Left lung (tissue), 10 donors: ENCODE measurements around the gene TMPRSS13. TPM values are rescaled to one million over a fixed set of nuclear protein-coding genes. Genes with fewer than 3 reads are reported as not detected.

ENCODE experiments used
- ATAC-seq: fragments of 200-7000 bp; cut with Tn5 transposase; one replicate; pipeline ENCODE4 v1.9.1; 2020; ENCODE audit warnings: moderate library complexity
- DNase-seq, 4 donors: peaks; one replicate each; pipeline ENCODE4 v3.0.0-alpha.2; 2013 to 2020
- H3K27ac ChIP-seq, 2 donors: fragments of 200-600 bp; sonication (generic) in 1 of 2; one replicate each; pipeline versions ENCODE4 v1.5.0 to v1.8.0; 2020 to 2021
- H3K27me3 ChIP-seq, 2 donors: fragments of 200-600 bp; sonication (generic) in 1 of 2; one replicate each; pipeline versions ENCODE4 v1.5.0 to v1.8.0; 2020 to 2021
- H3K36me3 ChIP-seq, 2 donors: fragments of 200-600 bp; sonication (generic) in 1 of 2; one replicate each; pipeline versions ENCODE4 v1.5.0 to v1.8.0; 2020 to 2021
- H3K4me1 ChIP-seq, 2 donors: fragments of 200-600 bp; one replicate each; pipeline ENCODE4 v1.8.0; 2021
- H3K4me3 ChIP-seq, 2 donors: fragments of 200-600 bp; sonication (generic) in 1 of 2; one replicate each; pipeline versions ENCODE4 v1.5.0 to v1.8.0; 2020 to 2021; ENCODE audit warnings: mild to moderate bottlenecking in 1 of 2
- H3K9me3 ChIP-seq, 2 donors: fragments of 200-600 bp; sonication (generic) in 1 of 2; one replicate each; pipeline versions ENCODE4 v1.5.0 to v1.8.0; 2020 to 2021
- CTCF ChIP-seq, 2 donors: fragments of 200-600 bp; sonication (generic) in 1 of 2; IDR thresholded peaks; one replicate each; pipeline versions ENCODE4 v1.5.0 to v1.8.0; 2021; ENCODE audit warnings: antibody characterized with exemption in 2 of 2
- intact Hi-C, 2 donors: fragments of 100-400 bp; cut with DNase I; formaldehyde crosslinking; loops; one replicate each; pipeline versions ENCODE4 v1.11.2 to v1.14.2; 2022
- polyA plus RNA-seq, 6 donors: library from polyadenylated mRNA; unstranded; fragments of 120-200 nt; gene quantifications; one replicate each; pipeline ENCODE4 v1.2.1, GENCODE V29; 2013; ENCODE audit not compliant: insufficient read length in 6 of 6
- total RNA-seq, 2 donors: library from RNA; stranded (reverse); fragmentation: NEBNext Ultra II Directional; extraction: Animal tissue kit (Norgen Biotek cat#: 25700); gene quantifications; one replicate each; pipeline ENCODE4 v1.2.1, GENCODE V29; 2021
- donor health status: DM: no; HTN: yes; CAD: no.
- donor health status: DM: no; HTN: no; CAD: no.

Gene TMPRSS13
- total and polyA plus RNA-seq, 8 donors = 4.6 to 10.7 (median 8.1) TPM

- no peak for ATAC-seq
- Histone ChIP-seq H3K9me3 (no peaks in the 10 kb centered on the region), H3K4me3 (no peak overlapping the region), H3K4me1 (peaks cover 2 to 4% of the 10 kb centered on the region in 2 donors), H3K27me3 (no peaks in the 10 kb centered on the region), H3K27ac (no peak overlapping the region), H3K36me3 (no peaks in the 10 kb centered on the region)
- DNase-seq = peak in 1 of 4 donors; percentile 16
- intact Hi-C loops = no loop called here
- TF ChIP-seq CTCF (IDR thresholded peaks at IDR 0.05) = no peak
Observed at GRCh38 chr11:117911694-117912093, 17.5 kb downstream of the TMPRSS13 start.

GRCh38 chr11:117910941-117911655, 18.1 kb downstream of the TMPRSS13 start:
- Histone ChIP-seq H3K4me1 (peaks cover 2 to 4% of the 10 kb centered on the region in 2 donors), H3K9me3 (no peaks in the 10 kb centered on the region), H3K27ac (no peak overlapping the region), H3K36me3 (no peaks in the 10 kb centered on the region), H3K4me3 (no peak overlapping the region), H3K27me3 (no peaks in the 10 kb centered on the region)
- intact Hi-C loops = no loop called here
- ATAC-seq = no peak
- peak in 1 of 4 donors; percentile 22 for DNase-seq
- TF ChIP-seq CTCF (IDR thresholded peaks at IDR 0.05) = no peak

GRCh38 chr11:117910525-117910924, 18.7 kb downstream of the TMPRSS13 start:
- Histone ChIP-seq H3K27ac (no peak overlapping the region), H3K9me3 (no peaks in the 10 kb centered on the region), H3K36me3 (no peaks in the 10 kb centered on the region), H3K27me3 (no peaks in the 10 kb centered on the region), H3K4me3 (no peak overlapping the region), H3K4me1 (peaks cover 2 to 4% of the 10 kb centered on the region in 2 donors)
- DNase-seq = peak in 1 of 4 donors; percentile 6
- ATAC-seq = no peak
- intact Hi-C loops = no loop called here
- no peak for TF ChIP-seq CTCF (IDR thresholded peaks at IDR 0.05)

- no peaks in the 10 kb centered on the region for H3K27me3 ChIP-seq
- H3K4me1 ChIP-seq = peaks cover 2 to 4% of the 10 kb centered on the region in 2 donors
- no peak overlapping the region for H3K27ac ChIP-seq
- ATAC-seq (no peak), DNase-seq (peak in 1 of 4 donors; percentile 30)
- no peak for TF ChIP-seq CTCF (IDR thresholded peaks at IDR 0.05)
- no peak overlapping the region for H3K4me3 ChIP-seq
- H3K36me3 ChIP-seq = no peaks in the 10 kb centered on the region
- H3K9me3 ChIP-seq = no peaks in the 10 kb centered on the region
- intact Hi-C loops = loop anchor here in 1 of 2 donors (10.0 kb wide), 1 partner anchor 65 kb away; no protein-coding TSS in a partner anchor
Observed at GRCh38 chr11:117909611-117910382, 19.4 kb downstream of the TMPRSS13 start.
